ENCODE results near the gene CALN1.
"Not testable (repeated sequence)": the region's sequence is repeated elsewhere in the genome, so short reads cannot be mapped to it uniquely, and the experiment has no call there.

Gene CALN1

GRCh38 chr7:72408966-72409637, 3.0 kb downstream of the CALN1 start:
- no peak for DNase-seq (ENCODE audit: low read depth in 2 of 2)

GRCh38 chr7:72406820-72407403, 5.2 kb downstream of the CALN1 start:
- no peak for DNase-seq (ENCODE audit: low read depth in 2 of 2)

- no peak for DNase-seq (ENCODE audit: low read depth in 2 of 2)
These were observed 6.3 kb downstream of the CALN1 start for GRCh38 chr7:72405871-72406270.

GRCh38 chr7:72405418-72405817, 6.7 kb downstream of the CALN1 start:
- no peak for DNase-seq (ENCODE audit: low read depth in 2 of 2)

DNA sequence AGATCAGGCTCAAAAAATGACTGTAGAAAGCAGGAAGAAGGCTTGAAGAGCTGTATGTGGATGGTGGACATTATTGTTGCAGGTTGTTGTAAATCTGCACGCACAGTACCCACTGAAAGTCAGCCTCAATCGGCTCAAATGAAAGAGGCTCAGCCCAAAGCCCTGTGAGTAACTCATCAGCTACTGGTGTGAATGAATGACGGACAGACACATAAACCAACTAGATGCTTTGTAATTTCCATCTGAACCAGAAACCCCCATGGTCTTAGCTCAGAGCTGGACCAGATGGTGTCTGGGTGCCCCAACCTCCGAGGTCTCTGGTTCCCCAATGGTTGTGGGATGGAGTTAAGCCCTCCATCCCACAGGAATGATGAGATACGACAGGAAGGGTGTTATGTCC, 7.4 kb downstream of the CALN1 start:
- DNase-seq (ENCODE audit: low read depth in 2 of 2) = no peak

DNA sequence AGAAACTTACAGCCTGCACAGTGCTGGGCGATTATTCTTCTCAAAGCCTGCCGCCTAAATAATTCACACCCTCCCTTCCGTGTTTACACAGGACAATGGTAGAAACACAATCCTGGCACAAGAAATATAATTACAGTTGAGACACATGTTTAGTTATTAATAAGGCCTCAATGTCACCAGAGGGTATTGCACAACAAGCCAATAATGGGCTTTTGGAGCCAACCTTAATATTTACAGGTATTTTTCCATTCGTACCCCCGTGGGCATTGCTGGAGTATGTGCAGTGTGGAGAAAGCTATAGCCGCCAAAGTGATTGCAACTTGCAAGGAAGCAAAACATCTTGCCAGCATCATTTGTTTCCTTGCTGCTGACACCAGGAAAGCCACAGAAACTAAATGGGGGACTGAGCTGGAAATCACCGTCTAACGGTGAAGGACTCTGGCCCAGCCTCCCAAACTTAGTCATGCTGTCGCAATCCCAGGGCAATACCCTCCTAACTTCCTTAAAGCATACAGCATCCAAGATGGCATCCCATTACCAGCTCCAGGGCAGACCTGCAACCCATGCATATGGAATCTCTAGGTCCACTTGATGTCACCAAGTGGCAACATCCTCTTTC, 8.6 kb downstream of the CALN1 start:
- no peak for DNase-seq (ENCODE audit: low read depth in 2 of 2)

- DNase-seq (ENCODE audit: low read depth in 2 of 2) = no peak
These were observed 18.1 kb downstream of the CALN1 start for GRCh38 chr7:72394016-72394415.

GRCh38 chr7:72391821-72392377, 20.2 kb downstream of the CALN1 start:
- no peak for DNase-seq (ENCODE audit: low read depth in 2 of 2)

DNA sequence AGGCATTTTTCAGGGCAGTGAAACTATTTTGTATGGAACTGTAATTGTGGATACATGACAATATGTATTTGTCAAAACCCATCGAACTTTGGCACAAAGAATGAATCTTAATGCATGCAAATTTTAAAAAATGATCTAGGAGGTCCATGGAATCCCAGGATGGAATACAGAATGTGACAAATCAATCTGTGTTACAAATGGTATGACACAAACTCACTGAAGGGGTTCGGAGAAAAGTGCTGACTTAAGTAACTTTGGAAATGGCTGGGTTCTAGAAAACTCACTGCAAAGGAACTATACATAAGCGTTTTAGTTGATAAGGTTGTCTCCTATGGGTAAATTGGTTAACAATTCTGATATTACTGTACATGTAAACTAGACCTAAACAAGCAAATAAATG, 26.0 kb downstream of the CALN1 start:
- no peak for DNase-seq (ENCODE audit: low read depth in 2 of 2)

GRCh38 chr7:72362246-72362645, 49.9 kb downstream of the CALN1 start:
- no peak for DNase-seq (ENCODE audit: low read depth in 2 of 2)

DNA sequence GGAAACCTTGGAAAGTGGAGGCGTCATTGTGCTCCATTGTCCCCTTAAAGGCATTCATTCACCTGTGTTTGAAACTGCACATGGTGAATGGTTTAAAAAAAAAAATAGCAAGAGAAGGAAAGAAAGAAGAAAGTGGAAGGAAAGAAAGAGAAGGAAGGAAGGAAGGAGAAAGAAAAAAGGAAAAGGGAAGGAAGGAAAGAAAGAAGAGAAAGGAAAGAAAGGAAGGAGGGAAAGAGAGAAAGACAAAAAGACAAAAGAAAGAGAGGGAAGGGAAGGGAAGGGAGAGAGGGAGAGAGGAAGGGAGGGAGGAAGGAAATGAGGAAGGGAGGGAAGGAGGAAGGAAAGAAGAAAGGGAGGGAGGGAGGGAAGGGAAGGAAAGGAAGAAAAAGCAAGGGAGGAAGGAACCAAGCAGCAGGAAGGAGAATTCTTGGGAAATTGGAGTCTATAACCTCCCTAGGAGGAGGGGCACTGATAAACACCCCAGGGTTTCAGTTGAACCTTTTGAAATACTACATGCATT, 66.9 kb downstream of the CALN1 start:
- DNase-seq (ENCODE audit: low read depth in 2 of 2) = no peak

DNA sequence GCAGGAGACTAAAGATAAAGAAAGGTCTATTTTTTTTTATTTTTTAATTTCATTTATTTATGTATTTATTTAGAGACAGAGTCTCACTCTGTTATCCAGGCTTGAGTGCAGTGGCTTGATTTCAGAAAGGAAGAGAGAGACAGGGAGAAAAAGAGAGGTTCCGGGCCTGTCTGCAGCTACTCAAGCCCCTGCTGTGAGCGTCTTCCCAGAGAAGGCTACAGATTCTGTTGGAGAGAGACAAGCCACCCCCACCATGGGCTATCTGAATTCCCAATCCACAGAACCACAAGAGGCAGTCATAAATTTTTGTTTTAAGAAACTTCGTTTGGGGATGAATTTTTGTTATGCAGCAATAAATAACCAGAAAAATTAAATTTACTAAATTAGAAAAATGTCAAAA, 68.1 kb downstream of the CALN1 start:
- DNase-seq (ENCODE audit: low read depth in 2 of 2) = no peak

DNA sequence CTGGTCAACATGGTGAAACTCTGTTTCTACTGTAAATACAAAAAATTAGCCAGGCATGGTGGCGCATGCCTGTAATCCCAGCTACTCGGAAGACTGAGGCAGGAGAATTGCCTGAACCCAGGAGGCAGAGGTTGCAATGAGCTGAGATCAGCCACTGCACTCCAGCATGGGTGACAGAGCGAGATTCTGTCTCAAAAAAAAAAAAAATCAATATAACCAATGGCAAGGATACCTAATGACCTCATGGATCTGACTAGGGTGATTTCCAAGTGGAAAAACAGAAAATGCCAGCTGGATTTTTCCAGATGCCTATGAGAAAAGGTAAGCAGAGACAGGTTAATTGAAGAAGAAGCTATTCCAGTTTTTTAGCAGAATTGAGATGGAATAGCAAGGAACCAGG, 68.8 kb downstream of the CALN1 start:
- DNase-seq (ENCODE audit: low read depth in 2 of 2) = not testable (repeated sequence)

DNA sequence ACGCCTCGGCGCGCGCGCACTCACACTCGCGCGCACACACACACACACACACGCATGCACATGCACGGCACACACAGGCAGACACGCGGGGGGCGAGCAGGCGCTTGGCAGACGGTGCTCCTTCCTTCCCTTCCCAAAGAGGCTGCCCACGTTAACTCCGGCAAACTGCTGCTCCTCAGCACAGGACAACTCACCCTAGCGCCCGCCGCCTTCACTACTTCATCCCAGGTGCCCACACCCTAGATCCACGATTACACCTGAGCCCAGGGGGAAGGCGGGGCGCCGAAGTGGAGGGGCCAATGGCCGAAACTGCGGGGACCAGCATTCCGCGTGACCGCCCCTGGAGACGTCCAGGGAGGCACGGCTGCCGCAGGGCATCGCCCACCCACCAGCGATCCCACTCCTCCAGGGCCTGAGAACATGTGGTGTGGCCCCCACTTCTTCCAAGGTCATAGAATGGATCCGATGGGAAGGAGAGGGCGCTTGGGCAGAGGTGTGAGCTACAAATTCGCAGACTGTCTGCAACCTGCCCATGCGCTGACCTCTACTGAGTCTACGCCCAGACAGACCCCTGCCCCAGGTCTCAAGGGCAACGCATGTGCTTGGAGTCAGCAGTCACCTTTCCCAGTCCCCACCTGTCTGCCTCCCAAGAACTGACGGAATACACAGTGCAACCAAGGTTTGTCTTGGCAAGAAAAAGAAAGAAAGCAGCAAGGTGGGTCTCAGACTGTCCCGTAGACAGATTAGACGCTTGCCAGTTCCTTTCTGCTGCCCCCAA, 74.6 kb downstream of the CALN1 start:
- no peak for DNase-seq (ENCODE audit: low read depth in 2 of 2)

DNA sequence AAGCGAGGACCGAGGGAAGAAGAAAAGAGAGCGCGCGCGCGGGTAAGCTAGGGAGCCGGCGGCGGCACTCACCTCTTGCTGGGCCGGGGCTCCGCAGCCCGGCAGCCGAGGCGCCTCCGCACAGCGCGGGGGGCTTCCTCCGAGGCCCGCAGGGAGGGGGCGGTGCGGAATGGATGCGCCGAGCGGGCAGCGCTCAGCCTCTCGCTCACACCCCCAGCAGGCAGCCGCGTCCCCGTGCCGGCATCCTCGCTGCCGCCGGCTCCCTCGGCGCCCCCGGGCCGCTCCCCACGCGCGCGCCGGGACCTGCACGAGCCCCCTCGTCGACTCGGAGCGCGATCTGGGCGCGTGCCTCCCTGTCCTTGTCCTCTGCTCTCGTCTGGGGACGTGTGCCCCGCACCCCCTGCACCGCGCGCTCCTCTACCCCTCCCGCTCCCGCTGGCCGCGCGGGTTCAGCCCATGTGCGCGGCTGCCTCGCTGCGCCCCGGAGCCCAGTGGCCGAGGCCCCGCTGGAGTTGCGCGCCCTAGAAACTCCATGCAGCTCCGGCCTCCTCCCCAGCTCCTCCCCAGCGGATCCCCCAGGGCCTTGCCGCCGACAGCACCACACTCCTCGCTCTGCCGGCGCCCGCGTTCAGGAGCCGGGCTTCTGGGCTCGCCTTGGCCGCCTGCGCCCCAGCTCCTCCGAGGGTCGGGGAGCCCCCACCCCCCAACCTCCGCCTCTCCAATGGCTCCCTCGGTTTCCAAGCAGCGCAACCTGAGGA, 75.3 kb downstream of the CALN1 start:
- DNase-seq (ENCODE audit: low read depth in 2 of 2) = no peak

DNA sequence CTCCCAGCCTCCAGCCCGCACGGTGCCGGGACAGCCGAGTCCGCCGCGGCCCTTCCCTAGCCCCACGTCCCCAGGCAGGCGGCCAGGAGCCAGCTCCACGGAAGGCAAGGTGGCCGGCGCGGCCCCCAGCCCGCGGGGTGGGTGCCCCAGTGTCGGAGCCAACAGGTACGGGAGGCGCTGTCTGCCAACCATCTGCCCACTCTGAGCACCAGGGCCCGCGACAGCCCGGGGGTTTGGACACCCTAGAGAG, 75.8 kb downstream of the CALN1 start:
- DNase-seq (ENCODE audit: low read depth in 2 of 2) = no peak

GRCh38 chr7:72335561-72336381, 76.4 kb downstream of the CALN1 start:
- DNase-seq (ENCODE audit: low read depth in 2 of 2) = no peak

DNA sequence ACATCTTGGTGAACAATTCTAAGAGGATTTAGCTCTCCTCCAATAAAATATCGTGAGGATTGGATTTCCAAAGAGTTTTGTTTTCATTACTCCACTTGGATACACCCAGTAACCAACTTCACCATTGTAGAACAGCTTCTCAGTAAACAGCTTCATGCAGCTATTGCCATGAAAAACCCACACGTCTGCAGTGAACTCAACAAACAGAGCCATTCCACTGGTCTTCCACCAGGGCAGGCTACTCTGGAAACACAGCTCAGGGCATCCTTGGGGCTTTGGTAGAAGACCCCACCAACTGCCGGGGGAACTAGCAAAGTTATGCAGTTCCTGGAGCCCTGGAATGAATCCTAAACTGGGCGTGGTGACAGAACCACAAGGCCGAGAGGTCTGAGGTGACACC, 77.4 kb downstream of the CALN1 start:
- DNase-seq (ENCODE audit: low read depth in 2 of 2) = no peak

DNA sequence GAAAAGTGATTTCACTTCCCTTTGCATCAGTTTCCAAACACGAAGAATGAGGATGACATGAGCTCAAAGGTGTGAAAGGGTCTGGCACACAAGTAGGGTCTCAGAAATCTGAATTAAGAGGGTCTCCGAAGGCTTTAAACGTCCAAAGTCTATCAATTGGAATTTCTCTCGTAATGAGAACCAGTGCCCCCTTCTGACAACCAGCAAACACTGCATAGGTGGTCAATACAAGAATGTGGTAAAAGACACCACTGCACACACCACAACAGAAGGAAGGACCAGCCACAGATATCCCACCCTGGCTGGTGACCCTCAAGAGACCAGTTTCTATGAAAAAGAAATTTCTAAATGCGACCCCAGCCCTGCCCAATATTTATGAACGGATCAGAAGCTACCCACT, 78.1 kb downstream of the CALN1 start:
- no peak for DNase-seq (ENCODE audit: low read depth in 2 of 2)

DNA sequence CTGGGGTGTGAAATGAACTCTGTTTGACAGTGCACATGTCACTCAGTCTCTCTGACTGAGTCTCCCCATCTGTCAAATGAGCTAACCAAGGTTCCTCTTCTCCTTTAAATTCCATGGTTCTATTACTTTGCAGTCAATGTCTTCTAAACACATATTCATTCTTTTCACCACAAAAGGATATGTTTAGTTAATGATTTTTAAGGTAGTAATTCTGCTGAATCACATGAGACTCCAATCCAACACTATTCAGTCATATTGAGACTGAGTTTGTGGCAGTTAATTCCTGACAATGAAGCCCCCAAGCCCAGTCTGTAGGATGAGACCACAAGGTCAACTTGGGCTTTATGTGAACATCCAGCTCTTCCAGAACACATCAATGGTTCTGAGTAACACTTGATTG, 85.3 kb downstream of the CALN1 start:
- no peak for DNase-seq (ENCODE audit: low read depth in 2 of 2)

- no peak for DNase-seq (ENCODE audit: low read depth in 2 of 2)
These were observed 85.8 kb downstream of the CALN1 start for GRCh38 chr7:72326365-72326764.
